DND-41 (cell line): ENCODE results near the gene KDM4F.

ENCODE experiments used
- ATAC-seq: fragments of 200-7000 bp; cut with Tn5 transposase; 3 replicates; pipeline ENCODE4 v1.9.1; 2021; ENCODE audit warnings: low read depth; ENCODE audit not compliant: insufficient read depth
- DNase-seq: peaks from one replicate; pipeline ENCODE4 v3.0.0-alpha.2; 2020
- H2AFZ ChIP-seq: 2 replicates; pipeline ENCODE4 v1.6.0; 2012; ENCODE audit warnings: low read depth, low read length
- H3K27ac ChIP-seq: 2 replicates; pipeline ENCODE4 v1.5.1; 2012; ENCODE audit warnings: low read length, inconsistent platforms
- H3K27me3 ChIP-seq: fragments of 200-600 bp; sonication (generic); 2 replicates; pipeline ENCODE4 v1.6.0; 2012; ENCODE audit warnings: low read length, mild to moderate bottlenecking, inconsistent platforms; ENCODE audit not compliant: insufficient read depth, poor library complexity
- H3K36me3 ChIP-seq: 2 replicates; pipeline ENCODE4 v1.5.1; 2012; ENCODE audit warnings: low read length, inconsistent platforms; ENCODE audit not compliant: insufficient read depth
- H3K4me1 ChIP-seq: 2 replicates; pipeline ENCODE4 v1.5.1; 2012; ENCODE audit warnings: mild to moderate bottlenecking, low read length; ENCODE audit not compliant: insufficient read depth
- H3K4me2 ChIP-seq: 2 replicates; pipeline ENCODE4 v1.6.0; 2012; ENCODE audit warnings: mild to moderate bottlenecking, moderate library complexity, low read length, inconsistent platforms; ENCODE audit not compliant: insufficient read depth
- H3K4me3 ChIP-seq, 2 experiments: fragments of 200-600 bp in 1 of 2; shearing (Covaris generic) in 1 of 2; 2 replicates each; pipeline ENCODE4 v1.5.1; 2012 to 2016; ENCODE audit warnings: inconsistent platforms in 2 of 2, low read length in 2 of 2, mild to moderate bottlenecking in 2 of 2, low read depth in 1 of 2, moderate library complexity in 1 of 2
- H3K79me2 ChIP-seq: 2 replicates; pipeline ENCODE4 v1.6.0; 2012; ENCODE audit warnings: low read length, inconsistent platforms; ENCODE audit not compliant: insufficient read depth
- H3K9ac ChIP-seq: 2 replicates; pipeline ENCODE4 v1.6.0; 2012; ENCODE audit warnings: low read depth, mild to moderate bottlenecking, inconsistent platforms, low read length, moderate library complexity
- H3K9me3 ChIP-seq: 2 replicates; pipeline ENCODE4 v1.5.1; 2012; ENCODE audit warnings: low read length, moderate library complexity, mild to moderate bottlenecking, inconsistent platforms; ENCODE audit not compliant: insufficient read depth, severe bottlenecking
- H4K20me1 ChIP-seq: 2 replicates; pipeline ENCODE4 v1.6.0; 2012; ENCODE audit warnings: low read length; ENCODE audit not compliant: insufficient read depth
- EZH2 ChIP-seq: IDR thresholded peaks from 3 replicates; pipeline ENCODE4 v1.6.1; 2012; ENCODE audit warnings: borderline replicate concordance, low read depth, mild to moderate bottlenecking, moderate library complexity, low read length, inconsistent platforms; ENCODE audit not compliant: severe bottlenecking
- TF ChIP-seq, protein P1 (sequence below): IDR thresholded peaks from 2 replicates; pipeline ENCODE4 v1.5.1; 2012; ENCODE audit warnings: borderline replicate concordance, low read length, moderate library complexity, mild to moderate bottlenecking; ENCODE audit not compliant: poor library complexity, severe bottlenecking; ENCODE audit errors: extremely low read depth

KDM4F gene

DNA sequence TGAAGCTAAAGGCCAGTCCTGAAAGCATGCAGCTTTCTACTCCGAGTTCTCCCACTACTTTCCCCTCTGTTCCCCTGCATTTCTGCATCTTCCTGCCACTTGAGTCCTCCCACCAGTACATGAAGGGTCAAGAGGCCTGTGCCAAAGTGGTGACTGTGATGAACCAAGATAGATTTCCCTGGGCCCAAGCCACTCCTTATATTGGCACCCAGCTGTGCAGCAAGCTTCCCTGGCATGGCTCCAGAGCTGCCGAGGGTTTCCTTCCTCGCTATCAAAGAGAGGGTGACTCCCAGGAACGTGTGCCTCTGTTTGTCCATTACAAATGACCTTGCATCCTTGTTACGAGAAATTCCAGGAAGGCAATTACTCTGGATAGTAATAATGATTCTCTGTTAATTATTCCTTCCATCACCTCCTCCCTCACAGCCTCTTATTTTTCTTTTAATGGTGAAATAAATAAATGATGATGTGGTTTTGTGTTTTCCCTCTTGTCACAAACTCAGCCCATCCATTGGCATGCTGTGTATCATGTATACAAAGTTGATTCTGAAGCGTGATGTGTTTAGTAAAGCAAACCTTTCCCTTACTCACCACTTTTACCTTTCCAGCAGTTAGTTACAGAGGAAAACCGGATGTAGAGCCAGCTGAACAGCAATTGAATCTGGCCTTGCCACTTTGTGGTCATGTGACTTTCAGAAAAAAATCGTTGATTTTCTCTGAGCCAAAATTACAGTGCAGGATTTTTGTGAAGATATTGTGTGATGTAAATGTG lies 25.8 kb downstream of the KDM4F start:
- Histone ChIP-seq H3K27me3 (peaks cover 3% of the 10 kb centered on the region), H3K4me3 (no peak overlapping the region), H3K9me3 (no peaks in the 10 kb centered on the region), H2AFZ (no peak overlapping the region), H3K9ac (no peak overlapping the region), H4K20me1 (peaks cover 4% of the 10 kb centered on the region; the same call in 1 of the 2 replicates), H3K4me1 (peaks cover 8% of the 10 kb centered on the region; the same call in 1 of the 2 replicates), H3K79me2 (peaks cover 7% of the 10 kb centered on the region), H3K27ac (no peak overlapping the region), H3K4me2 (no peak overlapping the region), H3K36me3 (peaks cover 4% of the 10 kb centered on the region; the same call in 1 of the 2 replicates)
- ATAC-seq (no peak), DNase-seq (no peak)
- no peak for TF ChIP-seq EZH2
- TF ChIP-seq, protein P1, sequence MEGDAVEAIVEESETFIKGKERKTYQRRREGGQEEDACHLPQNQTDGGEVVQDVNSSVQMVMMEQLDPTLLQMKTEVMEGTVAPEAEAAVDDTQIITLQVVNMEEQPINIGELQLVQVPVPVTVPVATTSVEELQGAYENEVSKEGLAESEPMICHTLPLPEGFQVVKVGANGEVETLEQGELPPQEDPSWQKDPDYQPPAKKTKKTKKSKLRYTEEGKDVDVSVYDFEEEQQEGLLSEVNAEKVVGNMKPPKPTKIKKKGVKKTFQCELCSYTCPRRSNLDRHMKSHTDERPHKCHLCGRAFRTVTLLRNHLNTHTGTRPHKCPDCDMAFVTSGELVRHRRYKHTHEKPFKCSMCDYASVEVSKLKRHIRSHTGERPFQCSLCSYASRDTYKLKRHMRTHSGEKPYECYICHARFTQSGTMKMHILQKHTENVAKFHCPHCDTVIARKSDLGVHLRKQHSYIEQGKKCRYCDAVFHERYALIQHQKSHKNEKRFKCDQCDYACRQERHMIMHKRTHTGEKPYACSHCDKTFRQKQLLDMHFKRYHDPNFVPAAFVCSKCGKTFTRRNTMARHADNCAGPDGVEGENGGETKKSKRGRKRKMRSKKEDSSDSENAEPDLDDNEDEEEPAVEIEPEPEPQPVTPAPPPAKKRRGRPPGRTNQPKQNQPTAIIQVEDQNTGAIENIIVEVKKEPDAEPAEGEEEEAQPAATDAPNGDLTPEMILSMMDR = no peak

DNA sequence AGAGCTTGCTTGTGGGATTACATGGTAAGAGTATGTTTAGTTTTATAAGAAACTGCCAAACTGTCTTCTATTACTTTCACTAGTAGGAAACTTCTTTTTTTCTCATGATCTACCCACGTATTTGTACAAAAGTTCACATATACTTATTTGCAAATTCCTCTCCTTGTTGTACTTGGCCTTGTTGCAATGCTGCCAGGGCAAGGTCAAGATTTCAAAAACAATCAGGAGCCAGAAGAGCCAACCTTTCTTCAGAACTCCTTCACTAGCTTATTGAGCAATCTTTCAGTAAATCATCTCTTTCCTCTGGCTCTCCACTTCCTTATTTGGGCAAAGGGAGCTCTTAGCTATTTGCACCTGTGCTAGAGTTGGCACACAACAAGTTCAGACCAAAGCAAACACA lies 27.2 kb downstream of the KDM4F start:
- Histone ChIP-seq H3K27ac (no peak overlapping the region), H4K20me1 (no peaks in the 10 kb centered on the region), H3K4me2 (no peak overlapping the region), H3K9me3 (no peaks in the 10 kb centered on the region), H3K4me3 (no peak overlapping the region), H2AFZ (no peak overlapping the region), H3K79me2 (no peaks in the 10 kb centered on the region), H3K4me1 (no peaks in the 10 kb centered on the region), H3K27me3 (peaks cover 3% of the 10 kb centered on the region), H3K36me3 (no peaks in the 10 kb centered on the region), H3K9ac (no peak overlapping the region)
- DNase-seq (no peak), ATAC-seq (no peak)
- no peak for TF ChIP-seq EZH2
- TF ChIP-seq, protein P1 = no peak

DNA sequence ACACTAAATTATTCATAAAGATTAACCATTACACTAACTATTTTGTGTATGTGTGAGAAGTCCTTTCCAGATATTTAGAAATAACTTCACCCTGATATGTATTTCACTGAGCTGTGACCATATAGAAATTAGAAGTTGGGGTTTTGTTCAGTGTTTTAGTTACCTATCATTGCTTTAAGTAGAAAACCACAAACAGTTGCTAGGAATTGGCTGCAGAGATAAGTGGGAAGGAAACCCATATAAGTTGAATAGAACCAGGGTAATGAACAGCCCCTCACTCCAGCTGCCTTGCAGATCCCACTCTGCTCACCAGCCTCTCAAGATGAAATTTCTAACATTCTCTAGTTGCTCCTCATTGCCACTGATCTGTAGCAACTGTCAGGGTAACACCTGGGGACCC lies 27.8 kb downstream of the KDM4F start:
- Histone ChIP-seq H3K9ac (no peak overlapping the region), H3K27me3 (peaks cover 3% of the 10 kb centered on the region), H3K4me2 (no peak overlapping the region), H3K4me3 (no peak overlapping the region), H3K9me3 (no peaks in the 10 kb centered on the region), H4K20me1 (no peaks in the 10 kb centered on the region), H3K4me1 (peaks cover 4% of the 10 kb centered on the region), H3K79me2 (no peaks in the 10 kb centered on the region), H2AFZ (no peak overlapping the region), H3K36me3 (no peaks in the 10 kb centered on the region), H3K27ac (no peak overlapping the region)
- DNase-seq (no peak), ATAC-seq (no peak)
- no peak for TF ChIP-seq EZH2
- TF ChIP-seq, protein P1 = no peak

DNA sequence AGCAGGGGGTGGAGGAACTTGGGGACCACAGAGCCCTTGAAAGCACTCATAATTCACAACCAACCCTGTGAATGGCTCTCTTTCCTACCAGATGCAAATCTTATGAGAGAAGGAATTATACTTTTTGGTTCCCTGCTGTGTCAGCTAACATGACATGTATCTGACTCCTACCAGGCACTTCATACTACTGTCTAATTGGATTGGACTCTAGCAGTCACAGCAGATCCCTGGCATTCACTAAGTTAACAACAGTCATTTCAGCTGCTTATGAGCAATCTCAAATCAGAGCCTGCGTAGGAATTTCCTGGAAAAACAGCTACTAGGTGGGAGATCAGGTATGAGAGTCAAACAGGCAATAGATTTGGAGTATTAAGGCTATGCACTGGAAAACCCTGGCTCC lies 29.3 kb downstream of the KDM4F start:
- Histone ChIP-seq H3K9ac (no peak overlapping the region), H3K4me1 (peaks cover 4% of the 10 kb centered on the region), H2AFZ (no peak overlapping the region), H3K36me3 (no peaks in the 10 kb centered on the region), H4K20me1 (no peaks in the 10 kb centered on the region), H3K9me3 (no peaks in the 10 kb centered on the region), H3K4me3 (no peak overlapping the region), H3K4me2 (no peak overlapping the region), H3K27me3 (peaks cover 3% of the 10 kb centered on the region), H3K27ac (no peak overlapping the region), H3K79me2 (no peaks in the 10 kb centered on the region)
- TF ChIP-seq, protein P1 = no peak
- TF ChIP-seq EZH2 = no peak
- no peak for DNase-seq
- no peak for ATAC-seq
